NCI-H446 treated with DMSO at 0.1 percent for 48 hours (cell line): Measurements from ENCODE around the gene HDAC4.

Source experiments
- DNase-seq: peaks from one replicate; lab custom pipeline; 2025; lab: John Stamatoyannopoulos, UW

HDAC4 gene

DNA sequence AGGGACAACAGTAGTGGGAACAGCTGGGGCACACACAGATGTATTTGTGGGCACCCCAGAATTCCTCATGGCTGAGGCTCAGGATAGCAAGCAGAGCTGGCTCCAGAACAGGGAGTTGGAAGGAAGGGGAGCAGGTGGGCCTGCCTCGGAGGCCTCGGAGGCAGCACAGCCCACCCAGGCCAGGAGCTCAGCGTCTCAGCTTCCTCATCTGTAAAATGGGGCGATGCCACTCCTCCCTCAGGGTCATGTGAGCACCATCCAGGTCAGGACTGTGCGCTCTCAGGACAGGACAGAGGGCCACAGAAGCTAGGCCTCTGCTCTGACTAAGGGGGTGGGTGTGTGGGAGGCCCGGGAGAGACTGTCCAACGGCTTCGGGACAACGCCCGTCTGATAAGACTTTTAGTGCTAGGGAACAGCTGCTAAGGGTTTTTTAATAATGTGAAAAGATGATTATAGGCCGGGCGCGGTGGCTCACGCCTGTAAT lies 106.2 kb downstream of the HDAC4 start:
- no peak for DNase-seq

DNA sequence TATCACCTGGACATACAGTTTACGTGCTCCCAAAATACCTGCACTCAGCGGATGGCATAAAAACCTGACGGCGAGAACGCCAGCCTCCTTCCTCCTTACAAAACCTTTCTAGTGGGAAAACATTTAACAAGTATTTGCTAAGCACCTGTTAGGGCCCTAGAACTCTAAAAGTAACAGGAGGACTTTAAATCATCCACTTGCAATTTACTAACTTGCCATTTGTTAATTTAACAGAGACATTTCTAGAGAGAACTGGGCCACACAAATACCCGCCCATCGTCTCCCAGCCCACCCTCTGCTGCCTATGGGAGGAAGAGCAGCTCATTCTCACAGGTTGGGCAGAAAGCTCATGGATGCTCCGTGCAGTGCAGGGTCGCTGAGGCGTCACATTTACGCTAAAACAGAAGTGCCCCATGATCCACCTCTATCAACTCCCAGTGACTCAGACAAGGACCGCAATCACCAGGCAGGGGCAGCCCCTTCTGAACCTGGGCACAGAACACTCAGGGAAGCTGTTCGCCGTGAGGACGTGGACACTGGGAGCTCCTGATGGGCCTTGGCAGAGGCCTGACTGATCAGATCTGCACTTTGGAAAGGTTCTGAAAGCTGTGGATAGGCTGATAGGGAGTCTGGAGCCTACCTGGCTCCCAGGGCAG lies 106.9 kb downstream of the HDAC4 start:
- DNase-seq: no peak

DNA sequence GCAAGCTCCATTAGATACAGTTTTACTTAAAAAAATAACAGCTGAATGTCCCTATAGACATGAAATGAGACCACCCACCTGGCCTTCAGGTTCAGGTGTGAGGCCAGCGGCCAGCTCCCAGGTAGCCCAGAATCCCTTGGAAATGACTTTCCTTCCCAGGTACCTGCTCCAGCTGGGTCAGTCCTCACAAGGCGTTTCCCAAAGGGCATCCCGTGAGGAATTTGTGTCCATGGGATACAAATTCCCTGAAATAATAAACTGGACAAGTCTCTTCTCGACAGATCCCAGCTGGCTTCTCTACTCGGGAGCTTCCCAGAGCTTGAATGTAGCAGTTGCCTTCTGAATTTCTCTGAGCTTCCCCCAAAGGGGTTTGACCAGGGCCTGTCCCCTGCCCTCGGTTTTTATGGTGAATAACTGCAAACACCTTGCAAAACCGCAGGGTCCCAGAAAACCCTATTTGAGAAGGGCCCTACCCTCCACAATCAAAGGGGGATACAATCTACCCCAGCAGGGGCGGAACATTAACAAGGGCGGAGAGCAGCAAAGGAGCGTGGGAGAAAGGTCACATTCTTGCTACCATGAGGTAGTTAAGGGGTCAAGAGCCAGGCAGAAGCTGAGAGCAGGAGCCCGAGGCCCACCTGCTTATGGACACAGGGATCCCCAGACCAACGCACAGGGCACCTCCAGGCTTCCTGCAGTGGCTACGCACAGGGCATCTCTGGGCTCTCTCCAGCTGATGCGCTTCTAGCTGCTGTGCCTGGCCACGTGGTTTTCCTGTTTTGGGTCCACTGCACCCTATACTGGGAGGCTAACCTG lies 107.7 kb downstream of the HDAC4 start:
- no peak for DNase-seq

DNA sequence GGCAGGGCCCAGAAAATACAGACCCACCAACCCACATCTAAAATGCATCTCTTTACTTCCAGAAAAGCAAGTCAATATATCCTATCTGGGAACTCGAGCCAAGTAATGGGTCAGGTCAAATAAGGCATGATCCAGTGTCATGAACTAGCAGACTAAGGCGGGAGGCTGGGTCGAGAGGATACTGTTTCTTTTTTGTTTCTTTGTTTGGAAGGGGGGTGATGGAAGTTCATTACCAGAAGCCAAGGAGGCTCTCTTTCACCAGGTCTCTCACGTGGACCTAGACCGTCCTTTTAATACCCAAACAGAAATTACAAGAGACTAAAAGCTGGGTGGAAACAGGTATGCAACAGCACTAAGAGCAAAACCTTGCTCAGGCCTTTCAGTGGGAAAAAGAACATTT lies 108.3 kb downstream of the HDAC4 start:
- no peak for DNase-seq

DNA sequence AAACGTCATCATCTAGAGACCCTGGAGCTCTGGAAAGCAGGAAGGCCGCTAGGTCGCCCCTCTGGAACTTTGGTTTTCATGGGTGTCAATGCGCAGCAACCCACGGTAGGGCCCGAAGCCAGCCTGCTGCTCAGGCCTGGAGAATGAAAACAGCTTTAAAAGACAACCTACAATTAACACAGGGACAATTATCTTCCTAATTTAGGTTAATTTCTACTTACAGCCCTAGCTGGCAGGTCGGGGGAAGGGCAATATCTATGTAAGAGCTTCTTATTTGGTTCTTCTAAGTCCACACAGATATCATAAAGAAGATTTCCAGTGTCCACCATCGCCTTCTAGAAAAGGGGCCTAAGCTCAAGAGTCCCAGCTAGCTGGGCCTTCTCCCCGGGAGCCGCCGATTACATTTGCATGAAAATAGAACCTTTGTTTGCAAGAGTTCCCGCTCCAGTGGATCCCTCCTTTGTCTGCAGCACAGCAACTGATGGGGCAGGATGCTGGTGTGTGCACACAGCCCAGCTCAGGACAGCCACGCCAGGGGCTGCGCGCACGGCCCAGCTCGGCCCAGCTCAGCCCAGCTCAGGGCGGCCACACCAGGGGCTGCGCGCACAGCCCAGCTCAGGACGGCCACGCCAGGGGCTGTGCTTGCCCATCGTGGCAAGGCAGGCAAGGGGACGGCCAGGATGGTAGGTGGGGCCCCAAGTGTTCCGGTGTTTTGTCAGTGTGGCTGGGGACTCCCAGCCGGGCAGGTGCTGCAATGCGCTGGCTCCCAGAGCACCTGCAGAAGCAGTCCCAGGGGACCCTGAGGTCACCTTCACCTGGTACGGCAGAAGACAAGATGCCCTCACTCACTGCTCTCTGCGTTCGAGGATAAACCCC lies 109.1 kb downstream of the HDAC4 start:
- no peak for DNase-seq

DNA sequence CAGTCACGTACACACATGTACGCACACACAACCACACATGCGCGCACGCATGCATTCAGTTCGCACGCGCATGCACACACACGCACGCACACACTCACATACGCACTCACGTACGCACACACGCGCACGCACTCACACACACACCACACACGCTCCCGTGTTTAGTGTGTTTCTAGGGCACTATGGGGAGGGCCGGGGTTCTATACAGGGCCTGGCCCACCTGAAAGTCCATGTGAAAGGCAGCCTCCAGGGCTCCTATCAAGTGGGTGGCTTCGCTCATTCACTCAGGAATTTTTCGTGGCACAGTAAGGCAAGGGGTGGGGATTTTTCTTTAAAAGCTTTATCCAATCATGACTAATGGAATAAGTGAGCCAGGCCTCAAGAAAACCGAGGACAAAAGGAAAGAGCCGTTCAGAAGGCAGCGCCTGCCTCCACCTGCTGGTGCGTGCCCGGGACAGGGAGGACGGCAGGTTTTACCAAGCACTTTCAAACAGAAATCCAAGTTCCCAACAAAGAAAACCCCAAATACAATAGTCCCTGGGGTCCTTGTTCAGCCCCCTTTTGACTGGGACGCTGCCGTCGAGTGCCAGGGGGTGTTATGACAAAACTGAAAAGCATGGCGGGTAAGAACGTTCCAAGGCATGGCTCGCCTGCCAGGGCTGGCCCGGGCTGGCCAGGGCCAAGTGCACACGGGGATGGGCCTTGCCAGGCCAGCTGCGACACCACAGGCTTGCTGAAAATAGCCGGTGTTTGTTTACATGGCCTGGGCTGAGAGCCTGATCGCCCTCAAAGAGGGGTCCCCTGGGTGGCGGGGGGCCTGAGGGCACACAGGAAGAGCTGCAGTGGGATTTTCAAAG lies 110.0 kb downstream of the HDAC4 start:
- DNase-seq: no peak

DNA sequence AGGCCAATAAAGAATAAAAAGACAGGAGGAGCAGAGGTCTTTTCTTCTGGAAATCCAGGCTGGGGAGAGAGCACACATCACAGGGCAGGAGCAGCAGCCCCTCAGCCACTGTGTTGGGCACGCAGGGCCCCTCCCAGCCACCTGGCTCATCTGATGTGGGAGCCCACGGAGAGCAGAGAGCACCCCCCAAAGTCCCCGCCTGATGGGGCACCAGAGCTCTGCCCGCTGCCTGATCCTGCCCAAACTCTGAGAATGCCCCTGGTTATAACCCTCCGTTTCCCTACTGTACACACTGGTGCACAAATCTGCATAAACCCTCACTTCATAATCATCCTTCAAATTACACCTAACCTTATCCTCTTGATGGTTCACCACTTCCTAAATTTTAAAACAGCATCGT lies 111.3 kb downstream of the HDAC4 start:
- DNase-seq: no peak

DNA sequence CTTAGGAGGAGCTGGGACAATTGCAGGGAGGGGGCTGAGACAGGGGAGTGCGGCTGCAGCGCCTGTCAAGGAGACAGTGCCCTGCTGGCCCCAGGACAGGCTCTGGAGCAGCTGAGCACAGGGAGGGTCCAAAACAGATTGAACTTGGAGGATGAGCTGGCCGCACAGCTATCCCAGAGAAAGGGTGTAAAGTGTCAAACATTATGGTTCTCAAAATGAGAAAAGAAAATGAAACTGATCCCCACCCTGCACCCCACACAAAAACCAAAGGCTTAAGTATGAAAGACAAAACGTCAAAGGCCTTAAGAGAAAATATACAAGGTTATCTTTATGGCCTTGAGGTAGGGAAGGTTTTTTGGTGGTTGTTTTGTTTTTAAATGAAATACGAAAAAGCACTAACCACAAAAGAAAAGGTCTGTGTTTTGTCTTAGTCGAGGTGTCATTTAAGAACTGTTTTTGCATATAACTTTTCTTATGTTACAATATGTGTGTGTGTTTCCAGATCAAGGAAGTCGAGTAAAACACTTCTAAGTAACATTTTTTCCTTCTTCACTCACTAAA lies 111.8 kb downstream of the HDAC4 start:
- DNase-seq: no peak

DNA sequence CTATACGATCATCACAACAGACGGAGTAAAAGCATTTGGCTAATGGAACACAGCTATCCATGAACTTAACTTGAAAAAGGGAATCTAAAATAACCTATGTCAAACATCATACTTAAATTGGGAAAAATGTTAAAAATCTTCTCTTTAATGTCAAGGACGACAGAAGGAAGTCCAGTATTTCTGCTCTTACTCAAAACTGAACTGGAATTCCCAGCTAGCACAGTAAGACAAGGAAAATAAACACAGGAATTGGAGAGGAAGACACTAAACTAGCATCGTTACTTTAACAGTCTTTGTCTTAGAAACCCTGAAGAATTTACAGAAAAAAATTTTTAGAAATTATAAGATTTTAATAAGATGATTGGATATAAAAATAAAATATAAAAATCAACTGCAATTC lies 112.6 kb downstream of the HDAC4 start:
- no peak for DNase-seq

DNA sequence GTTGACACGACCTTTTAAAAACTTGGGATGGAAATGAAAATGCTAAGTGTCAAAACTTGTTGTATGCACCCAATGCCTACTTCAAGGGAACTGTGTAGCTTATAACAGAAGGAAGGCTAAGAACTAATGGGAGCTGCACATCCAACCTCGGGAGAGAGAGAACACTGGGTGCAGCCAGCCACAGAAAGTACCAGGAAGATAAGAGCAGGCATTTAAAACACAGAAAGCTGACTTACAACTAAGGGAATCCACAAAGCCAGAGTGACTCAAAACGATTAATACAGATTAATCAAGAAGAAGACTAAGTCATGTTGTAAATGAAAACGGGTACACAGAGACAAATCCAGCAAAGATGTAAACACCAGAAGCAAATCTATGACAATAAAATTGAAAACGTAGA lies 113.4 kb downstream of the HDAC4 start:
- DNase-seq: no peak

DNA sequence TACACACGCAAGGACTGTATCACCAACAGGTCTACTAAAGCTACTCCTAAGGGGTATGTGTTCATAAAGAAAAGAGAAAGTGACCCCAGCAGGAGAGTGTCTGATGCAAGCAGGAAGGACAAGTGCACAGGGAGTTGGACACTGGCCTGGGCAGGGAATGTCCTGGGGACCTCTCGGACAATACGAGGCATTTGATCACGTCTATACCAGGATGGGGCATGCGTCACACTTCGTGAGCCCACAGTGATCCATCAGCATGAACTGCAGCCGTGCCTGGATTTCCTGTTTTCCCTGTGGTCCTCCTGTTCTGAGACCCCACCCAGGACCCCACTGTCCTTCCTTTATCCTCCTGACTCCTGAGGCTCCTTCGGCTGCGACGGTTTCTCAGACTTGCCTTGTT lies 113.9 kb downstream of the HDAC4 start:
- no peak for DNase-seq

DNA sequence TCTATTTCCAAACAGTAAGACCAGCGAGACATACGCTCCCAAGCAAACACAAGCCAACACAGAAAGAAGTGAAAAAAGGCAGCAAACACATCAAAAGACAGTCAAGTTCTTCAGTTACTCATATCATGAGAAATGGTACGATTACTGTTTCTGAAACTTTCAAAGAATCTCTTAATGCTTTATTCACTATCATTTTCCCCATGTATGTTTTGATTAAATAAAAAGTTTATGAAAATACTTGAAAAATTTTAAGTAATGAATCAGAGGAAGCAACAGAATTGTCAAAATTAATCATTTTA lies 114.9 kb downstream of the HDAC4 start:
- no peak for DNase-seq

DNA sequence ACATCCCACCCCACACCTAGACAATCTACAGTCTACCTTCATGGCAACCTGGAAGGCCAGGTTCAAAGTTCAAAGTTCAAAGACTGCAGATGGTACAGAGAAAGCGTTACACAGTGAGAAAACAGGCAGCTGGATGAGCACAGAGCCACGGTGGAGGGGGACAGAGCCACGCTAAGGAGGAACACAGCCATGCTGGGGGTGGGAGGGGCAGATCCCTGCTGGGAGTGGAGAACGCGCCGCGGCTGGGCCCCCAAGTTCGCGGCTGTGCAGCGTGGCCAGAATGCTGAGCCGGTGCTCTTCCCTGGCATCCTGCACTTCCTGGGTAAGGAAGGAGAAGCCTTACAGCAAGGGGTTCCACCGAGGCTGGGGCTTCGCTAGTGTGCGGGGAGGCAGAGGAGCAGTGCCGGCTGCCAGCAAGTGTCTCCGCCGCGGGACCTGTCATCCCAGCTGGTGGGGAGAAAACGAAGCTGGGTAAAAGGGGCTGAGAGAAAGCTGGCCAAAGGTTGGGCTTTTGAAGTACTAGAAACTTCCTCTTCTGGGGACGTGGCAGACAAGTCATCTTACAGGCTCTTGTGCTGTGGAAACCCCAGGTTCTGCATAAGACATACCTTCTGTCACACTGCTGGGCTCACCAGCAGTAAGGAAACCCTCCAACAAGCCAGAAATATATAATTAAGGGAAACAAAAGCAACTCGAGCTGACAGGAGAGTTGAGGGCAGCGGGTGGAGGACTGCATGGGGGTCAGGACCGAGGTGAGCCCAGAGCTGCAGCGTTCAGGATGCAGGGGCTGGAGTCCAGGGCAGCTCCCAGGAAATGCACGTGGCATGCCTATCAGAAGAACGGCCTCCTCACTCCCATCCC lies 115.5 kb downstream of the HDAC4 start:
- DNase-seq: no peak

DNA sequence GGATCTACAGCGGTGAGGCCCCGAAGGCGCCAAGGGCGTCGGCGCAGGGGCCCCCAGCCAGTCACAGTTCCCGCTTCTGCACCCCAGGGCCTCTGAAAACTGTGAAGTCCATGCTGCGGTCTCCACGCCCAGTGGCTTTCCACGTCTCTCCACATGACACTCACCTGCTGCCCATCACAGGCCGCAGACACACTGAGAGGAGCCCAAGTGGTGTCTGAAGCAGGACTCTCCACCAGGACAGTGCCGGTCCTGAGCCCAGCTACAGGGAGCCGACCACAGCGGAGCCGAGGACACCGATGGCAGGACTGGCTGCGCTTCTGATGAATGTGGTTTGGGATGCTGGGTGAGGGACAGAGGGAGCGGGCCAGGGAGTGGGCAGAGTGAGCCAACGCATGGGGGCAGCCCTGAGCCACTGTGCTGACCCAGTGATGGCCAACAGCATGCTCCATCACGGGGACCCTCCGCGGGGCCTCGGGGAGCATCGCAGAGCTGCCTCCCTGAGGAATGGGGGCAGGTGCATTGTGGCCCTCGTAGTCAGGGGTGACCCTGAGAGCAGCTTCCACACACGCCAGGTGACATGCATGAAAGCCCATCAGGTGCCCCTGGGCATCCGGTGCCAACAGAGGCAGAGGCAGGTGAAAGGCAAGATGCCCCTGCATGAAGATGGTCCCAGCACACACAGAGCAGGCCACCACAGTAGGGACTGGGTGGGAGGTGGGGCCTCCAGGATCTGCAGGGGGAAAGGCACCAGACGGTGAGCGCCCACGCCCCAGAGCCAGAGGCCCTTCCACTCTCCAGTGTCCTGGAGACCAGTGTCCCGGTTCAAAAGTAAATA lies 116.6 kb downstream of the HDAC4 start:
- no peak for DNase-seq

DNA sequence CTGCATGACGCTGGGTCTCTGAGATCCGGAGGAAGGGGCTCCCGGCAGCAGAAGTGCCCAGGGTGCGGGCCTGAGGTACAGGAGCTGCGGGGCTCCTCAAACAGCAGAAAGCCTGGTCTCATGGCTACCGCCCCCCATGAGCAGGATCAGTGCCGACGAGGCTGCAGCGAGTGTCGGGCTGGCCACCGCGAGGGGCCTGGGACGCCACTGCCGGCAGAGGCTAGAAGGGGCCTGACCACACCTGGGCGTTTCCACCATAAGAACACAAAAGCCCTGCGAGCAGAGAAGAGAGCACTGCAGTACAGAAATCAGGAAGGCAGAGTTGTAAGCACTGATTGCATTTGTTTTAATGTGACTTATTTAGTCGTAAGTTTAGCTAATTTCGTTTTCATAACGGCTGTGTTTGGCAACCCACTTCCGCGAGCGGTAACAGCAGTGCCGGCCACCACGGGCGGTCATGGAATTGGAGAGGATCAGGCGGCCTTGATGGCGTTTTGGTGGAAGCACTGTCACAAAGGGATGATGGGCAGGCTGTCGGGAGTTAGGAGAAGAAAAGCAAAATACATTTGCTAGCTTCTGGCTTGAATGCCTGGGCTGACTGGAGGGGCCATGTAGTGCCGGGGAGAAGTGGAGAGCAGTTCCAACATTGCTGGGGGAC lies 117.4 kb downstream of the HDAC4 start:
- no peak for DNase-seq

DNA sequence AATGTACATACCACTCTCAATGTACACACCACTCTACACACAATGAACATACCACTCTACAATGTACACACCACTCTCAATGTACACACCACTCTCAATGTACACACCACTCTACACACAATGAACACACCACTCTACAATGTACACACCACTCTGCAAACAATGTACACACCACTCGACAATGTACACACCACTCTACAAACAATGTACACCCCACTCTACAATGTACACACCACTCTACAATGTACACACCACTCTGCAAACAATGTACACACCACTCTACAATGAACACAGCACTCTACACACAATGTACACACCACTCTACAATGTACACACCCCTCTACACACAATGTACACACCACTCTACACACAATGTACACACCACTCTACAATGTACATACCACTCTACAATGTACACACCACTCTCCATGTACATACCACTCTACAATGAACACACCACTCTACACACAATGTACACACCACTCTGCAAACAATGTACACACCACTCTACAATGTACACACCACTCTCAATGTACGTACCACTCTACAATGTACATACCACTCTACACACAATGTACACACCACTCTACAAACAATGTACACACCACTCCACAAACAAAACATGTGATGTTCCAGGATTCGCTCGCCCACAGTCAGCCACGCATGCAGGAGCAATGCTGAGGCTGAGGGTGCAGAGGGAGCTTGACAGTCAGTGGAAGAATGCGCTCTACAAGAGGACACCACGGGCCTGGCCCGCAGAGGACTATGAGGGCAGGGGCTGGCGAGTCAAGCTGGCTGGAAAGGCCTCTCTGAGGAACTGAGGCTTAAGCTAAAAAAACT lies 118.2 kb downstream of the HDAC4 start:
- no peak for DNase-seq

DNA sequence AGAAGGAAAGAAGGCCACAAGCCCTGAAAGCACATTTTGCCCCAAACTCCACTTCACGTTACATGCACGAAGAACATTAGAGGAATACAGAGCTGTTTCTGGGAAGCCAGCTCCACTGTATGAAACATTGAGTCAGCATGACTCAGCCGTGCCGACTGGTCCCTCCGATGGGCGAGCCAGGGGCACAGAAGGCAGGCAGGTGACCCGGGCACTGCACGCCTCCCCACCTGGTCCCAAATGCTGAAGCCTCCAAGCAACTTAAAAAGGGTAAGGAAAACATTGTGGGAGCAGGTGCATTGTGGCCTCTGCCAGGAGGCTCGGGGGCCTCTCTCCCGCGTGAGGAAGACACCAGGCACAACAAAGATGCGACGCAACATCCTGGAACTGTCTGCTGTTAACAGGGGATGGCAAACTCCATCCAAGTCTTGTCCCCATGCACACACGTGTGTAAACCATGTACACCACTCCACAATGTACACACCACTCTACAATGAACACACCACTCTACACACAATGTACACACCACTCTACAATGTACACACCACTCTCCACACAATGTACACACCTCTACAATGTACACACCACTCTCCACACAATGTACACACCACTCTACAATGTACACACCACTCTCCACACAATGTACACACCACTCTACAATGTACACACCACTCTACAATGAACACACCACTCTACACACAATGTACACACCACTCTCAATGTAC lies 120.4 kb downstream of the HDAC4 start:
- DNase-seq: peak; percentile 19
